ENCODE results near the gene PLSCR3. TPM values are rescaled to one million over a fixed set of nuclear protein-coding genes. Genes with fewer than 3 reads are reported as not detected.

The PLSCR3 gene
- total and polyA plus RNA-seq, 3 donors from 2014 or later, result 13.6 to 19.4 (median 14.2) TPM

GRCh38 chr17:7432296-7432695, 38.0 kb upstream of the PLSCR3 start:
- no peak overlapping the region for H3K4me3 ChIP-seq
- DNase-seq, result no peak
- H3K27me3 ChIP-seq, result no peaks in the 10 kb centered on the region
- H3K36me3 ChIP-seq (ENCODE audit: low read depth, missing control alignments), result no peaks in the 10 kb centered on the region
- no peak for TF ChIP-seq CTCF (IDR thresholded peaks at IDR 0.05)
- no peak for TF ChIP-seq POLR2A (IDR thresholded peaks at IDR 0.05)
- 92 to 99% methylated on average over 10 to 11 of the region's 11 CpGs for WGBS, 2 donors
- peaks cover 2% of the 10 kb centered on the region for H3K4me1 ChIP-seq
- H3K27ac ChIP-seq, result no peak overlapping the region
- intact Hi-C loops (cut with DNase I; ENCODE audit: low total_unique reads), result no loop called here
- H3K9me3 ChIP-seq, result no peaks in the 10 kb centered on the region

- 78 to 96% methylated on average over 1 of the region's 1 CpG for WGBS, 2 donors
- H3K27ac ChIP-seq, result no peak overlapping the region
- no peak overlapping the region for H3K4me3 ChIP-seq
- no peaks in the 10 kb centered on the region for H3K36me3 ChIP-seq (ENCODE audit: low read depth, missing control alignments)
- no peaks in the 10 kb centered on the region for H3K4me1 ChIP-seq
- no peaks in the 10 kb centered on the region for H3K27me3 ChIP-seq
- no peak for TF ChIP-seq POLR2A (IDR thresholded peaks at IDR 0.05)
- TF ChIP-seq CTCF (IDR thresholded peaks at IDR 0.05), result no peak
- DNase-seq, result no peak
- intact Hi-C loops (cut with DNase I; ENCODE audit: low total_unique reads), result no loop called here
- H3K9me3 ChIP-seq, result no peaks in the 10 kb centered on the region
Observed at GRCh38 chr17:7431231-7431630, 36.9 kb upstream of the PLSCR3 start.

- intact Hi-C loops (cut with DNase I; ENCODE audit: low total_unique reads), result no loop called here
- no peaks in the 10 kb centered on the region for H3K27me3 ChIP-seq
- H3K4me1 ChIP-seq, result no peaks in the 10 kb centered on the region
- TF ChIP-seq POLR2A (IDR thresholded peaks at IDR 0.05) (no peak), CTCF (IDR thresholded peaks at IDR 0.05) (no peak)
- H3K27ac ChIP-seq, result no peak overlapping the region
- H3K4me3 ChIP-seq, result no peak overlapping the region
- DNase-seq, result no peak
- 90 to 97% methylated on average over 10 of the region's 10 CpGs for WGBS, 2 donors
- H3K9me3 ChIP-seq, result no peaks in the 10 kb centered on the region
- no peaks in the 10 kb centered on the region for H3K36me3 ChIP-seq (ENCODE audit: low read depth, missing control alignments)
Observed at GRCh38 chr17:7429722-7430121, 35.4 kb upstream of the PLSCR3 start.

- WGBS, 2 donors, result 56 to 71% methylated on average over 4 to 5 of the region's 5 CpGs
- no peaks in the 10 kb centered on the region for H3K9me3 ChIP-seq
Observed at GRCh38 chr17:7428557-7428956, 34.2 kb upstream of the PLSCR3 start, which contains the start of gene SPEM3. SPEM3 (plus strand) TSS chr17:7428857; CDS start chr17:7428903, 46 bp downstream.

More at GRCh38 chr17:7428557-7428956, 34.2 kb upstream of the PLSCR3 start, which contains the start of gene SPEM3:
- Histone ChIP-seq H3K27ac (no peak within 1 kb of the TSS), H3K4me1 (no peaks in the 10 kb centered on the region), H3K27me3 (no peaks in the 10 kb centered on the region), H3K36me3 (ENCODE audit: low read depth, missing control alignments) (no peaks in the 10 kb centered on the region), H3K4me3 (no peak within 1 kb of the TSS)
- intact Hi-C loops (cut with DNase I; ENCODE audit: low total_unique reads), result no loop called here
- TF ChIP-seq POLR2A (IDR thresholded peaks at IDR 0.05) (no peak), CTCF (IDR thresholded peaks at IDR 0.05) (no peak)
- no peak for DNase-seq
